DMS79 treated with DMSO at 0.1 percent for 48 hours (cell line): ENCODE results near the gene GRAMD2A.

Source experiments
- DNase-seq: peaks from one replicate; lab custom pipeline; 2025; lab: John Stamatoyannopoulos, UW

Gene GRAMD2A

GRCh38 chr15:72133211-72133610 is 64.4 kb downstream of the GRAMD2A start:
- DNase-seq: peak; percentile 35

GRCh38 chr15:72131922-72132321 is 65.7 kb downstream of the GRAMD2A start:
- DNase-seq: no peak

GRCh38 chr15:72130272-72130671 is 67.3 kb downstream of the GRAMD2A start:
- no peak for DNase-seq

GRCh38 chr15:72128359-72128758 is 69.2 kb downstream of the GRAMD2A start:
- DNase-seq: no peak

GRCh38 chr15:72127724-72128322 is 69.8 kb downstream of the GRAMD2A start:
- no peak for DNase-seq

GRCh38 chr15:72124218-72124617 is 73.4 kb downstream of the GRAMD2A start:
- no peak for DNase-seq

- DNase-seq: peak; percentile 81
Observed at GRCh38 chr15:72118017-72118978, 79.3 kb downstream of the GRAMD2A start, which contains the start of the genes MYO9A and SENP8. MYO9A (minus strand) TSS chr15:72118150; CDS start chr15:72046563, 71,587 bp downstream. SENP8 (plus strand) TSS chr15:72118403; CDS start chr15:72139624, 21,221 bp downstream.

GRCh38 chr15:72117486-72118016 is 80.0 kb downstream of the GRAMD2A start:
- DNase-seq: no peak

- DNase-seq: no peak
Observed at GRCh38 chr15:72116731-72117485, 80.7 kb downstream of the GRAMD2A start.

- DNase-seq: no peak
Observed at GRCh38 chr15:72113347-72114031, 84.1 kb downstream of the GRAMD2A start.

GRCh38 chr15:72112805-72113204 is 84.8 kb downstream of the GRAMD2A start:
- no peak for DNase-seq

- no peak for DNase-seq
Observed at GRCh38 chr15:72112116-72112515, 85.5 kb downstream of the GRAMD2A start.

- DNase-seq: no peak
Observed at GRCh38 chr15:72110355-72110754, 87.2 kb downstream of the GRAMD2A start.
